Chondrocyte (in vitro differentiated cells): ENCODE measurements around the gene SYNE2. TPM values are rescaled to one million over a fixed set of nuclear protein-coding genes. Genes with fewer than 3 reads are reported as not detected.
A peak's percentile ranks its signal among the peaks of the same experiment; 100 is the strongest.

Source experiments
- DNase-seq: peaks from one replicate; pipeline ENCODE4 v3.0.0; 2021; ENCODE audit warnings: mixed read lengths, low spot score
- H3K27ac Mint-ChIP-seq: one replicate; pipeline ENCODE4 v1.8.0; 2021; ENCODE audit warnings: mild to moderate bottlenecking, moderate library complexity, mixed read lengths; ENCODE audit not compliant: unreplicated experiment
- H3K27me3 Mint-ChIP-seq: 2 replicates; pipeline ENCODE4 v1.8.0; 2021; ENCODE audit warnings: low read depth, mixed read lengths
- H3K36me3 Mint-ChIP-seq: 2 replicates; pipeline ENCODE4 v1.8.0; 2021; ENCODE audit warnings: low read depth, mixed read lengths
- H3K4me1 Mint-ChIP-seq: 2 replicates; pipeline ENCODE4 v1.8.0; 2021; ENCODE audit warnings: low read depth, mild to moderate bottlenecking, mixed read lengths
- H3K4me3 Mint-ChIP-seq: one replicate; pipeline ENCODE4 v1.8.0; 2021; ENCODE audit warnings: mild to moderate bottlenecking, moderate library complexity, mixed read lengths; ENCODE audit not compliant: unreplicated experiment
- H3K9me3 Mint-ChIP-seq: 2 replicates; pipeline ENCODE4 v1.8.0; 2021; ENCODE audit warnings: low read depth, mixed read lengths
- CTCF ChIP-seq: fragments of 200-600 bp; sonication (generic); IDR thresholded peaks from 2 replicates; pipeline ENCODE4 v1.5.0; 2021; ENCODE audit warnings: antibody characterized with exemption, mild to moderate bottlenecking, moderate library complexity
- total RNA-seq: library from RNA; stranded (reverse); gene quantifications from 3 replicates; pipeline ENCODE4 v1.2.1, GENCODE V29; 2021

The SYNE2 gene
- total RNA-seq, 1 donor from 2014 or later, result 13.6 TPM

- H3K36me3 Mint-ChIP-seq, result no peaks in the 10 kb centered on the region
- DNase-seq, result no peak
- H3K4me1 Mint-ChIP-seq, result peaks cover 57% of the 10 kb centered on the region
Observed at GRCh38 chr14:63897721-63898163, 44.9 kb downstream of the SYNE2 start.

GRCh38 chr14:63899953-63900352 is 47.1 kb downstream of the SYNE2 start:
- Mint-ChIP-seq H3K9me3 (peaks cover 5% of the 10 kb centered on the region), H3K36me3 (no peaks in the 10 kb centered on the region), H3K4me3 (no peak overlapping the region), H3K27ac (no peak overlapping the region), H3K4me1 (peaks cover 38% of the 10 kb centered on the region), H3K27me3 (no peaks in the 10 kb centered on the region)
- DNase-seq, result no peak
- TF ChIP-seq CTCF, result no peak

More at GRCh38 chr14:63897721-63898163, 44.9 kb downstream of the SYNE2 start:
- Mint-ChIP-seq H3K27me3 (no peaks in the 10 kb centered on the region), H3K4me3 (peak overlapping the region; percentile 16), H3K27ac (peak overlapping the region; percentile 87), H3K9me3 (no peaks in the 10 kb centered on the region)
- TF ChIP-seq CTCF, result no peak

- no peak overlapping the region for H3K27ac Mint-ChIP-seq
- peaks cover 13% of the 10 kb centered on the region for H3K9me3 Mint-ChIP-seq
- no peak overlapping the region for H3K4me3 Mint-ChIP-seq
- peaks cover 29% of the 10 kb centered on the region for H3K4me1 Mint-ChIP-seq
- no peaks in the 10 kb centered on the region for H3K27me3 Mint-ChIP-seq
- H3K36me3 Mint-ChIP-seq, result no peaks in the 10 kb centered on the region
- no peak for TF ChIP-seq CTCF
- no peak for DNase-seq
Observed at GRCh38 chr14:63901434-63902085, 48.8 kb downstream of the SYNE2 start.

GRCh38 chr14:63902375-63902976 is 49.7 kb downstream of the SYNE2 start:
- H3K27ac Mint-ChIP-seq, result no peak overlapping the region
- no peak overlapping the region for H3K4me3 Mint-ChIP-seq
- H3K36me3 Mint-ChIP-seq, result no peaks in the 10 kb centered on the region
- no peak for TF ChIP-seq CTCF
- no peak for DNase-seq
- H3K9me3 Mint-ChIP-seq, result peaks cover 13% of the 10 kb centered on the region
- peaks cover 21% of the 10 kb centered on the region for H3K4me1 Mint-ChIP-seq
- H3K27me3 Mint-ChIP-seq, result no peaks in the 10 kb centered on the region

- no peak overlapping the region for H3K4me3 Mint-ChIP-seq
- H3K27ac Mint-ChIP-seq, result no peak overlapping the region
- no peak for TF ChIP-seq CTCF
- no peak for DNase-seq
- no peaks in the 10 kb centered on the region for H3K36me3 Mint-ChIP-seq
- H3K4me1 Mint-ChIP-seq, result peaks cover 27% of the 10 kb centered on the region
- H3K9me3 Mint-ChIP-seq, result peaks cover 13% of the 10 kb centered on the region
- no peaks in the 10 kb centered on the region for H3K27me3 Mint-ChIP-seq
Observed at GRCh38 chr14:63904724-63905123, 51.9 kb downstream of the SYNE2 start.
